ENCODE data around the gene SERINC5. TPM values are rescaled to one million over a fixed set of nuclear protein-coding genes. Genes with fewer than 3 reads are reported as not detected.

The SERINC5 gene
- polyA plus RNA-seq, 1 of the 3 experiments (the other 2 are of a cell fraction), result 4.5 TPM

DNA sequence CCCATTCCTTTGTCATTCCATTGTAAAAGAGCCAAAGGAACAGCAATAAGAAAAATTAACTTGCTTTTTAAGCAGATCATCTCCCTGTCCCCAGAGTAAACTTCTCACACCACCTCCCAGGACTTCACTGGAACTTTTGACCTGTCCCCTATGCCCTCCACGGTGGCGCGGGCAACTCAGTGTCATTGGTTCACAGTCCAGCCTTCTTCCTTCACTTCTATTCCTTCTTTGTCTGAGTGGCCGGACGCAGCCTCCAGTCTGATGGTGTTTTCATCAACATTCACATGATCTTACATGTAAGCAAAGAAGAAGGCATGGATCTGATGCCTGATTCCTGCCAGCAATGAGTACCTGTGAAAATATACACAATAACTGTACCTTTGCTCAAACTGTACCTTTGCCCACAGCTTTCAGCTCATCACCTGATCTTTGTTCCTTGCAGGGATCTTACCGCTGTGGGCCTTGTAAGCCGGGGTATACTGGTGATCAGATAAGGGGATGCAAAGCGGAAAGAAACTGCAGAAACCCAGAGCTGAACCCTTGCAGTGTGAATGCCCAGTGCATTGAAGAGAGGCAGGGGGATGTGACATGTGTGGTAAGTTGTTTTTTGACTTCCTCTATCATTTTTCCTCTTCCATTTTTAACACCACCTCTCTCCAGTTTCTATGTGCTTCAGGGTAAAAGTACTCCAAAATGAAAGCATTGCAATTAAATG is 188.2 kb downstream of the SERINC5 start:
- POLR2A ChIA-PET, result no interaction called here
- no peak overlapping the region for H3K27ac ChIP-seq (ENCODE audit: low read depth in 2 of 2, low read length in 1 of 2)
- H3K4me1 ChIP-seq (ENCODE audit: control insufficient read depth in 1 of 2, insufficient read depth in 2 of 2, low read depth in 1 of 2, low read length in 1 of 2), result no peaks in the 10 kb centered on the region; a peak in 1 of 4 replicates
- no peak overlapping the region for H3K9ac ChIP-seq
- H3K79me2 ChIP-seq (ENCODE audit: insufficient read depth), result no peaks in the 10 kb centered on the region
- no peaks in the 10 kb centered on the region for H3K9me3 ChIP-seq
- no peaks in the 10 kb centered on the region for H4K20me1 ChIP-seq (ENCODE audit: insufficient read depth)
- H3K27me3 ChIP-seq (ENCODE audit: insufficient read depth), result no peaks in the 10 kb centered on the region
- DNase-seq, result no peak
- no peaks in the 10 kb centered on the region for H3K36me3 ChIP-seq (replicated peaks in 1 of 2; ENCODE audit: control insufficient read depth in 1 of 2, insufficient read depth in 2 of 2, low read length in 1 of 2)
- TF ChIP-seq TEAD4 (IDR thresholded peaks at IDR 0.05; ENCODE audit: borderline replicate concordance, insufficient read depth), result no peak
- no peak for TF ChIP-seq GATA2 (CRISPR knock-in tag; IDR thresholded peaks at IDR 0.05)
- TF ChIP-seq, protein P1, sequence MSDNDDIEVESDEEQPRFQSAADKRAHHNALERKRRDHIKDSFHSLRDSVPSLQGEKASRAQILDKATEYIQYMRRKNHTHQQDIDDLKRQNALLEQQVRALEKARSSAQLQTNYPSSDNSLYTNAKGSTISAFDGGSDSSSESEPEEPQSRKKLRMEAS (IDR thresholded peaks at IDR 0.05; ENCODE audit: low read depth), result no peak
- TF ChIP-seq, protein P2, sequence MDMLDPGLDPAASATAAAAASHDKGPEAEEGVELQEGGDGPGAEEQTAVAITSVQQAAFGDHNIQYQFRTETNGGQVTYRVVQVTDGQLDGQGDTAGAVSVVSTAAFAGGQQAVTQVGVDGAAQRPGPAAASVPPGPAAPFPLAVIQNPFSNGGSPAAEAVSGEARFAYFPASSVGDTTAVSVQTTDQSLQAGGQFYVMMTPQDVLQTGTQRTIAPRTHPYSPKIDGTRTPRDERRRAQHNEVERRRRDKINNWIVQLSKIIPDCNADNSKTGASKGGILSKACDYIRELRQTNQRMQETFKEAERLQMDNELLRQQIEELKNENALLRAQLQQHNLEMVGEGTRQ (IDR thresholded peaks at IDR 0.05; ENCODE audit: borderline replicate concordance, low read depth, low read length), result no peak
- no peak for TF ChIP-seq RAD21 (IDR thresholded peaks at IDR 0.05; ENCODE audit: low read length)
- TF ChIP-seq, protein P3, sequence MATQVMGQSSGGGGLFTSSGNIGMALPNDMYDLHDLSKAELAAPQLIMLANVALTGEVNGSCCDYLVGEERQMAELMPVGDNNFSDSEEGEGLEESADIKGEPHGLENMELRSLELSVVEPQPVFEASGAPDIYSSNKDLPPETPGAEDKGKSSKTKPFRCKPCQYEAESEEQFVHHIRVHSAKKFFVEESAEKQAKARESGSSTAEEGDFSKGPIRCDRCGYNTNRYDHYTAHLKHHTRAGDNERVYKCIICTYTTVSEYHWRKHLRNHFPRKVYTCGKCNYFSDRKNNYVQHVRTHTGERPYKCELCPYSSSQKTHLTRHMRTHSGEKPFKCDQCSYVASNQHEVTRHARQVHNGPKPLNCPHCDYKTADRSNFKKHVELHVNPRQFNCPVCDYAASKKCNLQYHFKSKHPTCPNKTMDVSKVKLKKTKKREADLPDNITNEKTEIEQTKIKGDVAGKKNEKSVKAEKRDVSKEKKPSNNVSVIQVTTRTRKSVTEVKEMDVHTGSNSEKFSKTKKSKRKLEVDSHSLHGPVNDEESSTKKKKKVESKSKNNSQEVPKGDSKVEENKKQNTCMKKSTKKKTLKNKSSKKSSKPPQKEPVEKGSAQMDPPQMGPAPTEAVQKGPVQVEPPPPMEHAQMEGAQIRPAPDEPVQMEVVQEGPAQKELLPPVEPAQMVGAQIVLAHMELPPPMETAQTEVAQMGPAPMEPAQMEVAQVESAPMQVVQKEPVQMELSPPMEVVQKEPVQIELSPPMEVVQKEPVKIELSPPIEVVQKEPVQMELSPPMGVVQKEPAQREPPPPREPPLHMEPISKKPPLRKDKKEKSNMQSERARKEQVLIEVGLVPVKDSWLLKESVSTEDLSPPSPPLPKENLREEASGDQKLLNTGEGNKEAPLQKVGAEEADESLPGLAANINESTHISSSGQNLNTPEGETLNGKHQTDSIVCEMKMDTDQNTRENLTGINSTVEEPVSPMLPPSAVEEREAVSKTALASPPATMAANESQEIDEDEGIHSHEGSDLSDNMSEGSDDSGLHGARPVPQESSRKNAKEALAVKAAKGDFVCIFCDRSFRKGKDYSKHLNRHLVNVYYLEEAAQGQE (IDR thresholded peaks at IDR 0.05; ENCODE audit: low read depth, low read length), result no peak
- TF ChIP-seq FOXJ3 (CRISPR knock-in tag; IDR thresholded peaks at IDR 0.05), result no peak
- TF ChIP-seq, protein P4, sequence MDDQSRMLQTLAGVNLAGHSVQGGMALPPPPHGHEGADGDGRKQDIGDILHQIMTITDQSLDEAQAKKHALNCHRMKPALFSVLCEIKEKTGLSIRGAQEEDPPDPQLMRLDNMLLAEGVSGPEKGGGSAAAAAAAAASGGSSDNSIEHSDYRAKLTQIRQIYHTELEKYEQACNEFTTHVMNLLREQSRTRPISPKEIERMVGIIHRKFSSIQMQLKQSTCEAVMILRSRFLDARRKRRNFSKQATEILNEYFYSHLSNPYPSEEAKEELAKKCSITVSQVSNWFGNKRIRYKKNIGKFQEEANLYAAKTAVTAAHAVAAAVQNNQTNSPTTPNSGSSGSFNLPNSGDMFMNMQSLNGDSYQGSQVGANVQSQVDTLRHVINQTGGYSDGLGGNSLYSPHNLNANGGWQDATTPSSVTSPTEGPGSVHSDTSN (IDR thresholded peaks at IDR 0.05), result no peak
- TF ChIP-seq ELF1 (IDR thresholded peaks at IDR 0.05), result no peak
- no peak for TF ChIP-seq FOSL2 (IDR thresholded peaks at IDR 0.05; ENCODE audit: borderline replicate concordance, low read depth)
- TF ChIP-seq MEF2A (IDR thresholded peaks at IDR 0.05; ENCODE audit: borderline replicate concordance, low read depth), result no peak
- no peak for TF ChIP-seq TCF12 (IDR thresholded peaks at IDR 0.05)
- no peaks in the 10 kb centered on the region for H3K9me2 ChIP-seq
- CTCF ChIA-PET, result interaction anchor here (1.8 kb wide), 1 partner anchor 16 kb away, joined by 7 read pairs; no protein-coding TSS in a partner anchor
- H3F3A ChIP-seq (replicated peaks; ENCODE audit: insufficient read depth), result no peaks in the 10 kb centered on the region
- H2AFZ ChIP-seq (ENCODE audit: low read depth), result no peak overlapping the region
- H3K4me2 ChIP-seq, result no peak overlapping the region
- no peak overlapping the region for H3K4me3 ChIP-seq (ENCODE audit: low read depth in 2 of 2, low read length in 1 of 2)
- WGBS (ENCODE audit: low lambda C conversion rate), result 86% methylated on average over 8 of the region's 8 CpGs
